Lower leg skin (tissue), 3 donors: ENCODE measurements around the gene PRPF31.

Experiments
- POLR2A ChIP-seq, 2 donors: fragments of 450-650 bp; IDR thresholded peaks; one replicate each; pipeline ENCODE4 v1.6.1; 2016 to 2017; ENCODE audit warnings: antibody characterized with exemption in 2 of 2, mild to moderate bottlenecking in 1 of 2, moderate library complexity in 1 of 2
- TF ChIP-seq, protein P1 (sequence below), 3 donors: fragments of 450-650 bp; IDR thresholded peaks; one replicate each; pipeline ENCODE4 v1.5.1; 2016; ENCODE audit warnings: antibody characterized with exemption in 3 of 3, mild to moderate bottlenecking in 3 of 3, moderate library complexity in 2 of 3

DNA sequence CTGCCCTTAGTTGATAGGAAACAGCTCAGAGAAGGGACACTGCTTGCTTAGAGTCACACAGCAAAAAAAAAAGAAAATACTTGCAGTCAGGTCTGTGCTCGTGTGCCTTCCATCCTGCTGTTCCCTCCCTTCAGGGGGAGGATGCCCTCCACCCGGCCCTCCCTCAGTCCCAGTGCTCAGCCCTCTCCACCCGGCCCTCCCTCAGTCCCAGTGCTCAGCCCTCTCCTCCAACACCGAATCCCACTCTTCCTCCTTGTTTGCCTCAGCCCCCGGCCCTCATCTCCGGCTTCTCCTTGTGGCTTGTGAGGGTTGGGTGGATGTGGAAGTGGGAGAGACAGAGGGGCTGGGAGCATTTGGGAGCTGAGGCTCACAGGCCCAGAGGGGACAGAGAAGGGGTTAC, 5.9 kb upstream of the PRPF31 start:
- TF ChIP-seq POLR2A (IDR thresholded peaks at IDR 0.05): no peak
- TF ChIP-seq, protein P1, sequence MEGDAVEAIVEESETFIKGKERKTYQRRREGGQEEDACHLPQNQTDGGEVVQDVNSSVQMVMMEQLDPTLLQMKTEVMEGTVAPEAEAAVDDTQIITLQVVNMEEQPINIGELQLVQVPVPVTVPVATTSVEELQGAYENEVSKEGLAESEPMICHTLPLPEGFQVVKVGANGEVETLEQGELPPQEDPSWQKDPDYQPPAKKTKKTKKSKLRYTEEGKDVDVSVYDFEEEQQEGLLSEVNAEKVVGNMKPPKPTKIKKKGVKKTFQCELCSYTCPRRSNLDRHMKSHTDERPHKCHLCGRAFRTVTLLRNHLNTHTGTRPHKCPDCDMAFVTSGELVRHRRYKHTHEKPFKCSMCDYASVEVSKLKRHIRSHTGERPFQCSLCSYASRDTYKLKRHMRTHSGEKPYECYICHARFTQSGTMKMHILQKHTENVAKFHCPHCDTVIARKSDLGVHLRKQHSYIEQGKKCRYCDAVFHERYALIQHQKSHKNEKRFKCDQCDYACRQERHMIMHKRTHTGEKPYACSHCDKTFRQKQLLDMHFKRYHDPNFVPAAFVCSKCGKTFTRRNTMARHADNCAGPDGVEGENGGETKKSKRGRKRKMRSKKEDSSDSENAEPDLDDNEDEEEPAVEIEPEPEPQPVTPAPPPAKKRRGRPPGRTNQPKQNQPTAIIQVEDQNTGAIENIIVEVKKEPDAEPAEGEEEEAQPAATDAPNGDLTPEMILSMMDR (IDR thresholded peaks at IDR 0.05): no peak
